Measurements from ENCODE around the gene DTX2.
"Not testable (repeated sequence)": the region's sequence is repeated elsewhere in the genome, so short reads cannot be mapped to it uniquely, and the experiment has no call there.

DNA sequence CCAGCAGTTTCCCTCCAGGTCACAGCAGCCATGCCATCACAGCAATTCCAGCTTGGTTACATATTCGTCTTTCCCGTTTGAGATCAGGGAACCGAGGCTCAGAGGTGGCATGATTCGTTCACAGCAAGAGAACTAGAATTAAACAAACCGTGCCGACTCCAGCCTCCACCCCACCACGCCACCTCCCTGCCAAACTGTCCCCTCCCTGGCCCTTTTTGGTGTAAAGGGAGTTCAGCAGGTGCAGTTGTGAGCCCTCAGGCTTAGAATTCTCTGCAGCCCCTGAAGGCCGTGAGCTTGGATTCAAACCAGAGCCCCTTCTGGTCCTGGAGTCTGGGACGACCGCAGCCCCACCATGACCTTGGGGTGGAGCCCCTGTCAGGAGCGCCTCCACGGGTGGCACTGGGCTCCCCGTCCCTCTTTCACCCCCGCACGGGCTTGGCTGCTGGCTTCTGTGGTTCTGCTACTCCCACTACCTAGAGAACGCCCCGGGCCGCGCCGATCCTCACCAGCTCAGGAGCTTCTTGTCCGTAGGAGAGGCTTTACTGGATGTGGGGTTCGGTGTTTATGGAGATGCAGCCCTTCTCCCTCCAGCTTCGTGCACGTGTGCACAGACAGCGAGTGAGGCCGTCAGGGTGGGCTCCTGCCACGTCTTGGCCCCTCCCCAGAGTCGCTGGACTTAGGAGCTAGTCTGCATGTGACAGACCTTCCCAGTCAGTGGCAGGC is 37.9 kb downstream of the DTX2 start:
- not testable (repeated sequence) for TF ChIP-seq CTCF, POLR2A (IDR thresholded peaks at IDR 0.05)
